ENCODE results near the gene FBRSL1.
A peak's percentile ranks its signal among the peaks of the same experiment; 100 is the strongest.

DNA sequence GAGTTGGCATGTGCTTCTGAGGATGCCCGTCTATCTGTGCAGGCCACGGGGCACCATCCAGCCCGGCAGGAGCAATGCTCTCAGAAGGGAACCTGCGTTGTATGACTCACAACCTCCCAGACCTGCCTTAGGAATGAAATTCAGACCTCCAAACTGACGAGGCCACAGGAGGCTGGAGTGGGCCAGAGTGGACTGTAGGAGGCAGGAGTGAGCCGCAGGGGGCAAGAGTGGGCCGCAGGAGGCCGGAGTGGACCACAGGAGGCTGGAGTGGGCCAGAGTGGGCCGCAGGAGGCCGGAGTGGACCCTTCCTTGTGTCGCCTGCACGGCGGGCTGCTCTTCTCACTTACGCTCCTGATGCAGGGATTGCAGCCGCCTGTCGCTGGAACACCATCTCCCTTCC lies 11.1 kb upstream of the FBRSL1 start:
- TF ChIP-seq, protein P1, sequence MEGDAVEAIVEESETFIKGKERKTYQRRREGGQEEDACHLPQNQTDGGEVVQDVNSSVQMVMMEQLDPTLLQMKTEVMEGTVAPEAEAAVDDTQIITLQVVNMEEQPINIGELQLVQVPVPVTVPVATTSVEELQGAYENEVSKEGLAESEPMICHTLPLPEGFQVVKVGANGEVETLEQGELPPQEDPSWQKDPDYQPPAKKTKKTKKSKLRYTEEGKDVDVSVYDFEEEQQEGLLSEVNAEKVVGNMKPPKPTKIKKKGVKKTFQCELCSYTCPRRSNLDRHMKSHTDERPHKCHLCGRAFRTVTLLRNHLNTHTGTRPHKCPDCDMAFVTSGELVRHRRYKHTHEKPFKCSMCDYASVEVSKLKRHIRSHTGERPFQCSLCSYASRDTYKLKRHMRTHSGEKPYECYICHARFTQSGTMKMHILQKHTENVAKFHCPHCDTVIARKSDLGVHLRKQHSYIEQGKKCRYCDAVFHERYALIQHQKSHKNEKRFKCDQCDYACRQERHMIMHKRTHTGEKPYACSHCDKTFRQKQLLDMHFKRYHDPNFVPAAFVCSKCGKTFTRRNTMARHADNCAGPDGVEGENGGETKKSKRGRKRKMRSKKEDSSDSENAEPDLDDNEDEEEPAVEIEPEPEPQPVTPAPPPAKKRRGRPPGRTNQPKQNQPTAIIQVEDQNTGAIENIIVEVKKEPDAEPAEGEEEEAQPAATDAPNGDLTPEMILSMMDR (conservative IDR thresholded peaks at IDR 0.05; ENCODE audit: low read depth, low read length): peak; percentile 55
- TF ChIP-seq EZH2 (IDR thresholded peaks at IDR 0.05; ENCODE audit: low read length, unreplicated experiment) (no peak), EZH2phosphoT487 (IDR thresholded peaks at IDR 0.05; ENCODE audit: borderline replicate concordance, low read length) (no peak)

Data from PC-3 (cell line).